HG02885 (cell line): ENCODE measurements around the gene GPATCH2.

Experiments
- ATAC-seq: cut with Tn5 transposase; IDR thresholded peaks from one replicate; pipeline ENCODE4 v1.9.1; 2021; ENCODE audit warnings: mild to moderate bottlenecking; ENCODE audit not compliant: unreplicated experiment, poor library complexity

Gene GPATCH2

GRCh38 chr1:217462159-217462558 lies 168.7 kb downstream of the GPATCH2 start:
- no peak for ATAC-seq

GRCh38 chr1:217457016-217457415 lies 173.9 kb downstream of the GPATCH2 start:
- no peak for ATAC-seq

- ATAC-seq = no peak
Measured at GRCh38 chr1:217456261-217456660, 174.6 kb downstream of the GPATCH2 start.

- ATAC-seq = no peak
Measured at GRCh38 chr1:217453816-217454215, 177.1 kb downstream of the GPATCH2 start.

- no peak for ATAC-seq
Measured at GRCh38 chr1:217449370-217449769, 181.5 kb downstream of the GPATCH2 start.

- ATAC-seq = no peak
Measured at GRCh38 chr1:217443845-217444244, 187.0 kb downstream of the GPATCH2 start.

- ATAC-seq = no peak
Measured at GRCh38 chr1:217437376-217437775, 193.5 kb downstream of the GPATCH2 start.

GRCh38 chr1:217435204-217435603 lies 195.7 kb downstream of the GPATCH2 start:
- ATAC-seq = no peak

GRCh38 chr1:217433664-217434063 lies 197.2 kb downstream of the GPATCH2 start:
- no peak for ATAC-seq

- no peak for ATAC-seq
Measured at GRCh38 chr1:217432339-217432738, 198.6 kb downstream of the GPATCH2 start.

GRCh38 chr1:217431395-217431794 lies 199.5 kb downstream of the GPATCH2 start:
- peak; percentile 50 for ATAC-seq

GRCh38 chr1:217425422-217425821 lies 205.5 kb downstream of the GPATCH2 start:
- ATAC-seq = no peak

GRCh38 chr1:217419194-217419551 lies 211.7 kb downstream of the GPATCH2 start:
- no peak for ATAC-seq

GRCh38 chr1:217418269-217419193 lies 212.4 kb downstream of the GPATCH2 start:
- no peak for ATAC-seq

- no peak for ATAC-seq
Measured at GRCh38 chr1:217417363-217417762, 213.5 kb downstream of the GPATCH2 start.

GRCh38 chr1:217407534-217408001 lies 223.3 kb downstream of the GPATCH2 start:
- peak; percentile 41 for ATAC-seq

GRCh38 chr1:217403026-217403720 lies 227.7 kb downstream of the GPATCH2 start:
- ATAC-seq = no peak

- no peak for ATAC-seq
Measured at GRCh38 chr1:217402301-217402700, 228.6 kb downstream of the GPATCH2 start.

GRCh38 chr1:217393896-217394295 lies 237.0 kb downstream of the GPATCH2 start:
- no peak for ATAC-seq

- ATAC-seq = no peak
Measured at GRCh38 chr1:217392441-217392840, 238.4 kb downstream of the GPATCH2 start.

GRCh38 chr1:217389895-217390294 lies 241.0 kb downstream of the GPATCH2 start:
- no peak for ATAC-seq
